GM12872 (cell line): Measurements from ENCODE around the gene AK1.

Experiments used
- TF ChIP-seq, protein P1 (sequence below): IDR thresholded peaks from 3 replicates; pipeline ENCODE4 v1.5.1; 2011; ENCODE audit warnings: low read depth, mild to moderate bottlenecking, low read length, moderate library complexity; ENCODE audit not compliant: insufficient read depth

AK1 gene

GRCh38 chr9:127860260-127860659 is 17.2 kb downstream of the AK1 start:
- TF ChIP-seq, protein P1, sequence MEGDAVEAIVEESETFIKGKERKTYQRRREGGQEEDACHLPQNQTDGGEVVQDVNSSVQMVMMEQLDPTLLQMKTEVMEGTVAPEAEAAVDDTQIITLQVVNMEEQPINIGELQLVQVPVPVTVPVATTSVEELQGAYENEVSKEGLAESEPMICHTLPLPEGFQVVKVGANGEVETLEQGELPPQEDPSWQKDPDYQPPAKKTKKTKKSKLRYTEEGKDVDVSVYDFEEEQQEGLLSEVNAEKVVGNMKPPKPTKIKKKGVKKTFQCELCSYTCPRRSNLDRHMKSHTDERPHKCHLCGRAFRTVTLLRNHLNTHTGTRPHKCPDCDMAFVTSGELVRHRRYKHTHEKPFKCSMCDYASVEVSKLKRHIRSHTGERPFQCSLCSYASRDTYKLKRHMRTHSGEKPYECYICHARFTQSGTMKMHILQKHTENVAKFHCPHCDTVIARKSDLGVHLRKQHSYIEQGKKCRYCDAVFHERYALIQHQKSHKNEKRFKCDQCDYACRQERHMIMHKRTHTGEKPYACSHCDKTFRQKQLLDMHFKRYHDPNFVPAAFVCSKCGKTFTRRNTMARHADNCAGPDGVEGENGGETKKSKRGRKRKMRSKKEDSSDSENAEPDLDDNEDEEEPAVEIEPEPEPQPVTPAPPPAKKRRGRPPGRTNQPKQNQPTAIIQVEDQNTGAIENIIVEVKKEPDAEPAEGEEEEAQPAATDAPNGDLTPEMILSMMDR = no peak

- TF ChIP-seq, protein P1 = no peak
Observed at GRCh38 chr9:127858041-127858512, 19.4 kb downstream of the AK1 start.

DNA sequence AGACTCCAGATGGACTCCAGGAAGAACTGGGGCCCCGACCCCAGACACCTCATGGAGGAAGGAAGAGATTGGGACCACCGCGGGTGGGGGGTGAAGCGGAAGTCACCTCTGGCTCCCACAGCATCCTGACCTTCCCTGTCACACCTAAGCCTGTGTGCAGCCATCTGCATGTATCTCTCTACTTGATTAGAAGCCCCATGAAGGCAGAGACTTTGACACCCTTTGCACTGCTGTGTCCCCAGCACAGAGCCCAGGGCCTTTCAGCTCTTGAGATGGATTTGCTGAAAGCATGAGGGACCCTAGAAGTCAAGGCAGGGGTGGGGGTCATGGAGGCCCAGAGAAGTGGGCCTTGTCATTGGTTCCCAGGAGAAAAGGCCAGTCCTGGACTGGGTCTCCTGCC is 20.2 kb downstream of the AK1 start:
- TF ChIP-seq, protein P1 = no peak

- TF ChIP-seq, protein P1 = no peak
Observed at GRCh38 chr9:127856729-127857116, 20.8 kb downstream of the AK1 start.

DNA sequence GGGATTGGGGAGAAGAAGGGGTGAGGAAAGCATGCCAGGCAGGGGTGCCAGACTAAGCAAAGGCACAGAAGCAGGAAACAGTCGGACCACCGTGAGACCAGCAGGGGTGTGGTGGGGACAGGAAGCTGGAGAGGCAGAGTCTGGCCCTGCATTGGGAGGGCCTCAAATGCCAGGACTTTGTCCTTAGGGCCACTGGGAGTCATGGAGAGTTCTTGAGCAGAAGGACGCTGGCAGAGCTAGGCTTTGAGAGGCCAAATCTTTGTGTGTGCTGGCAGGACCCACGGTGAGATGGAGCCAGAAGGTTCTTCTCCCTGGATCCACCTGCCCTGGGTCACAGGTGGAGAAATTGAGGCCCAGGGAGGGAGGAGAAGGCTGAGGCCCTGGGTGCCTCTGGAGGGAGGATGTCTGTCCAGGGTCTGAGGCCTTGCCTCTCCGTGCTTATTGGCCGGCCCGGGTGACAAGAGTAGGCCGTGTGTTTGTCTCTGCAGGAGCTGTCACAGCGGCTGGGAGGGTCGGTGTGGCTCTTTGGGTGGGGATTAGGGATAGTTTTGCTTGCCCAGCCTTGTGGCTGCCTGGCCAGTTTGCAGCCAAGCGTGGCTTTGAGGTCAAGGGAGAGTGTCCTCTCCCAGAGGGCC is 21.3 kb downstream of the AK1 start:
- TF ChIP-seq, protein P1 = no peak

DNA sequence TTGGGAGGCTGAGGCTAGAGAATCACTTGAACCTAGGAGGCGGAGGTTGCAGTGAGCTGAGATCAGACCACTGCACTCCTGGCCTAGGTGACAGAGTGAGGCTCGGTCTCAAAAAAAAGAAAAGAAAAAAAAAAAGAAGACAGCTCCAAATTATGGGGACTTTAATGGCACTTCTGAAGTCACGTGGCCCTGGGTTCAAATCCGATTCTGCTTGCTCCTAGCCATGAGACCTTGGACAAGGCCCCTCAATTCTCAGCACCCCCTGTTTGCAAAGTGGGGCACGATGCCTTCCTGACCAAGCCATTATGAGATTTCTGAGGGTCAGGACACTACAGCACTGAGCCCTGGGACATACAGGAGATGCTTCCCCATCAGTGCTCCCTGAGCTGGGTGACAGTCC is 22.0 kb downstream of the AK1 start:
- TF ChIP-seq, protein P1 = no peak

DNA sequence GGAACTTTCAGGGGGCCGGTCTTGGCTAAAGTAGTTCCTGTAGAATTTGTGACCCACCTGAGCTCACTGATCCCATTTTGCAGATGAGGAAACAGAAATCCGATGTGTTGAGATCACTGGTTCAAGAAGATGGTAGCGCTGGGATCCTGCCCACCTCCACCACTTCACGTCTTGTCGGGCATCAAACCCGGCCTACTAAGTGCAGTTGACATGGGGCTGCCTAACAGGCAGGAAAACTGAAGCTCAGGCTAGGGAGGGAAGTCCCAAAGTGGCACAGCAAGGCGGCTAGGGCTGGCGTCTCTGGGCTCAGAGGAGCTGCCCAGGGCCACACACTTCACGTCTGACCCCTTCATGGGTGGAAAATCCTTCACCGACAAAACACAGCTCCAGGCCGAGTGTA is 22.5 kb downstream of the AK1 start:
- TF ChIP-seq, protein P1 = no peak
